ENCODE results near the gene SENP6.
A peak's percentile ranks its signal among the peaks of the same experiment; 100 is the strongest.
"Not testable (repeated sequence)": the region's sequence is repeated elsewhere in the genome, so short reads cannot be mapped to it uniquely, and the experiment has no call there.

The SENP6 gene

GRCh38 chr6:75723382-75723781 lies 121.7 kb downstream of the SENP6 start:
- no peak overlapping the region for H3K4me3 ChIP-seq (replicated peaks in 1 of 2; ENCODE audit: low read depth in 2 of 2, low read length in 2 of 2)
- no peak for TF ChIP-seq CTCF (IDR thresholded peaks at IDR 0.05; ENCODE audit: low read depth, low read length)
- DNase-seq (ENCODE audit: low read depth in 2 of 2): no peak

- no peak for DNase-seq (ENCODE audit: low read depth in 2 of 2)
- H3K4me3 ChIP-seq (replicated peaks in 1 of 2; ENCODE audit: low read depth in 2 of 2, low read length in 2 of 2): no peak overlapping the region
- no peak for TF ChIP-seq CTCF (IDR thresholded peaks at IDR 0.05; ENCODE audit: low read depth, low read length)
Measured at GRCh38 chr6:75727206-75727605, 125.5 kb downstream of the SENP6 start.

- DNase-seq (ENCODE audit: low read depth in 2 of 2); H3K4me3 ChIP-seq (replicated peaks in 1 of 2; ENCODE audit: low read depth in 2 of 2, low read length in 2 of 2): not testable (repeated sequence)
Measured at GRCh38 chr6:75731029-75731428, 129.3 kb downstream of the SENP6 start.

- peak; percentile 19 to 26 for DNase-seq (ENCODE audit: low read depth in 2 of 2)
- TF ChIP-seq CTCF (IDR thresholded peaks at IDR 0.05; ENCODE audit: low read depth, low read length): no peak
Measured at GRCh38 chr6:75735491-75736186, 134.0 kb downstream of the SENP6 start.

GRCh38 chr6:75743971-75744370 lies 142.3 kb downstream of the SENP6 start:
- no peak for DNase-seq (ENCODE audit: low read depth in 2 of 2)
- H3K4me3 ChIP-seq (replicated peaks in 1 of 2; ENCODE audit: low read depth in 2 of 2, low read length in 2 of 2): no peak overlapping the region
- no peak for TF ChIP-seq CTCF (IDR thresholded peaks at IDR 0.05; ENCODE audit: low read depth, low read length)

More at GRCh38 chr6:75735491-75736186, 134.0 kb downstream of the SENP6 start:
- no peak overlapping the region for H3K4me3 ChIP-seq (replicated peaks in 1 of 2; ENCODE audit: low read depth in 2 of 2, low read length in 2 of 2)

- no peak for TF ChIP-seq CTCF (IDR thresholded peaks at IDR 0.05; ENCODE audit: low read depth, low read length)
- H3K4me3 ChIP-seq (replicated peaks in 1 of 2; ENCODE audit: low read depth in 2 of 2, low read length in 2 of 2): no peak overlapping the region
- DNase-seq (ENCODE audit: low read depth in 2 of 2): no peak
Measured at GRCh38 chr6:75745404-75745803, 143.7 kb downstream of the SENP6 start.

GRCh38 chr6:75746221-75746620 lies 144.5 kb downstream of the SENP6 start:
- DNase-seq (ENCODE audit: low read depth in 2 of 2): no peak
- H3K4me3 ChIP-seq (replicated peaks in 1 of 2; ENCODE audit: low read depth in 2 of 2, low read length in 2 of 2): no peak overlapping the region
- TF ChIP-seq CTCF (IDR thresholded peaks at IDR 0.05; ENCODE audit: low read depth, low read length): no peak
